Measurements from ENCODE around the gene PTPA.

PTPA gene

DNA sequence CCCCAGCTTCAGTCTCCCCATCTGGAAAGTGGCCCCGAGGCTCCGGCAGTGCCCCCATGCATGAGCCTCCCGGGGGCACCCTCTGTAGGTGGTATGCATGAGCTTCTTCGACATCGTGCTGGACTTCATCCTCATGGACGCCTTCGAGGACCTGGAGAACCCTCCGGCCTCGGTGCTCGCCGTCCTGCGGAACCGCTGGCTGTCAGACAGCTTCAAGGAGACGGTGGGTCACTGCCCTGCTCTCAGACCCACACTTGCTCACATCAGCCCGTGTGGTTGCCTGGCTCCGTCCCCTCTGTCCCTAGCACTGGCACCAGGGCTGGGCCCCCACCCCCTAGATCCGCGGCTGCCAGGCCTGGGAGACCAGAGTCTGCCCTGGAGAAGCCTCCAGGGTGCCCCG lies 43.1 kb upstream of the PTPA start:
- H3K4me1 ChIP-seq (ENCODE audit: control insufficient read depth, insufficient read depth, low read length): no peaks in the 10 kb centered on the region
- H3K27ac ChIP-seq (ENCODE audit: extremely low read depth, low read depth, low read length): no peak overlapping the region
- ChIA-PET CTCF (no interaction called here), POLR2A (interaction anchor here (4.4 kb wide), 1 partner anchor 13 kb away, joined by 16 read pairs; the partner anchor contains the start of gene DOLPP1)
- H3K9me3 ChIP-seq (ENCODE audit: control insufficient read depth, insufficient read depth, low read depth, low read length): no peaks in the 10 kb centered on the region
- H3K4me3 ChIP-seq (ENCODE audit: low read depth, low read length): no peak overlapping the region
- no peak for TF ChIP-seq WT1 (tag by site-specific recombination; IDR thresholded peaks at IDR 0.05)
- TF ChIP-seq MZF1 (tag by site-specific recombination; IDR thresholded peaks at IDR 0.05; ENCODE audit: borderline replicate concordance): no peak
- no peak for TF ChIP-seq ZFP69B (tag by site-specific recombination; IDR thresholded peaks at IDR 0.05)
- TF ChIP-seq, protein P1, sequence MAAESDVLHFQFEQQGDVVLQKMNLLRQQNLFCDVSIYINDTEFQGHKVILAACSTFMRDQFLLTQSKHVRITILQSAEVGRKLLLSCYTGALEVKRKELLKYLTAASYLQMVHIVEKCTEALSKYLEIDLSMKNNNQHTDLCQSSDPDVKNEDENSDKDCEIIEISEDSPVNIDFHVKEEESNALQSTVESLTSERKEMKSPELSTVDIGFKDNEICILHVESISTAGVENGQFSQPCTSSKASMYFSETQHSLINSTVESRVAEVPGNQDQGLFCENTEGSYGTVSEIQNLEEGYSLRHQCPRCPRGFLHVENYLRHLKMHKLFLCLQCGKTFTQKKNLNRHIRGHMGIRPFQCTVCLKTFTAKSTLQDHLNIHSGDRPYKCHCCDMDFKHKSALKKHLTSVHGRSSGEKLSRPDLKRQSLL (tag by site-specific recombination; IDR thresholded peaks at IDR 0.05): no peak
- no peak for TF ChIP-seq ZBTB1 (tag by site-specific recombination; IDR thresholded peaks at IDR 0.05)
- TF ChIP-seq BCL11B (tag by site-specific recombination; IDR thresholded peaks at IDR 0.05; ENCODE audit: low read depth): no peak
- TF ChIP-seq ZNF530 (tag by site-specific recombination; IDR thresholded peaks at IDR 0.05; ENCODE audit: low read depth): no peak
- no peak for TF ChIP-seq ZNF112 (tag by site-specific recombination; IDR thresholded peaks at IDR 0.05)
- no peak for TF ChIP-seq OSR2 (tag by site-specific recombination; IDR thresholded peaks at IDR 0.05)
- no peak for TF ChIP-seq ZBTB8A (tag by site-specific recombination; IDR thresholded peaks at IDR 0.05)
- TF ChIP-seq, protein P2, sequence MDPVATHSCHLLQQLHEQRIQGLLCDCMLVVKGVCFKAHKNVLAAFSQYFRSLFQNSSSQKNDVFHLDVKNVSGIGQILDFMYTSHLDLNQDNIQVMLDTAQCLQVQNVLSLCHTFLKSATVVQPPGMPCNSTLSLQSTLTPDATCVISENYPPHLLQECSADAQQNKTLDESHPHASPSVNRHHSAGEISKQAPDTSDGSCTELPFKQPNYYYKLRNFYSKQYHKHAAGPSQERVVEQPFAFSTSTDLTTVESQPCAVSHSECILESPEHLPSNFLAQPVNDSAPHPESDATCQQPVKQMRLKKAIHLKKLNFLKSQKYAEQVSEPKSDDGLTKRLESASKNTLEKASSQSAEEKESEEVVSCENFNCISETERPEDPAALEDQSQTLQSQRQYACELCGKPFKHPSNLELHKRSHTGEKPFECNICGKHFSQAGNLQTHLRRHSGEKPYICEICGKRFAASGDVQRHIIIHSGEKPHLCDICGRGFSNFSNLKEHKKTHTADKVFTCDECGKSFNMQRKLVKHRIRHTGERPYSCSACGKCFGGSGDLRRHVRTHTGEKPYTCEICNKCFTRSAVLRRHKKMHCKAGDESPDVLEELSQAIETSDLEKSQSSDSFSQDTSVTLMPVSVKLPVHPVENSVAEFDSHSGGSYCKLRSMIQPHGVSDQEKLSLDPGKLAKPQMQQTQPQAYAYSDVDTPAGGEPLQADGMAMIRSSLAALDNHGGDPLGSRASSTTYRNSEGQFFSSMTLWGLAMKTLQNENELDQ (tag by site-specific recombination; IDR thresholded peaks at IDR 0.05; ENCODE audit: low read depth): no peak
- no peak for TF ChIP-seq ZBTB7A (tag by site-specific recombination; IDR thresholded peaks at IDR 0.05; ENCODE audit: low read depth)
- TF ChIP-seq ZNF704 (tag by site-specific recombination; IDR thresholded peaks at IDR 0.05): no peak
- no peak for TF ChIP-seq ZNF654 (tag by site-specific recombination; IDR thresholded peaks at IDR 0.05; ENCODE audit: low read depth)
- no peak for TF ChIP-seq RBAK (tag by site-specific recombination; IDR thresholded peaks at IDR 0.05)
- TF ChIP-seq ZNF221 (tag by site-specific recombination; IDR thresholded peaks at IDR 0.05; ENCODE audit: borderline replicate concordance): no peak
- TF ChIP-seq ZNF350 (tag by site-specific recombination; IDR thresholded peaks at IDR 0.05): no peak
- no peak for TF ChIP-seq ZNF518A (tag by site-specific recombination; conservative IDR thresholded peaks at IDR 0.05; ENCODE audit: low read depth)
- TF ChIP-seq, protein P3, sequence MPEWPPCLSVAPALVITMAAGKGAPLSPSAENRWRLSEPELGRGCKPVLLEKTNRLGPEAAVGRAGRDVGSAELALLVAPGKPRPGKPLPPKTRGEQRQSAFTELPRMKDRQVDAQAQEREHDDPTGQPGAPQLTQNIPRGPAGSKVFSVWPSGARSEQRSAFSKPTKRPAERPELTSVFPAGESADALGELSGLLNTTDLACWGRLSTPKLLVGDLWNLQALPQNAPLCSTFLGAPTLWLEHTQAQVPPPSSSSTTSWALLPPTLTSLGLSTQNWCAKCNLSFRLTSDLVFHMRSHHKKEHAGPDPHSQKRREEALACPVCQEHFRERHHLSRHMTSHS (tag by site-specific recombination; IDR thresholded peaks at IDR 0.05): no peak
- no peak for TF ChIP-seq ZNF335 (tag by site-specific recombination; conservative IDR thresholded peaks at IDR 0.05)
- peaks cover 4 to 54% of the 10 kb centered on the region in 2 experiments; a peak in 2 of 3 replicates for H3K36me3 ChIP-seq (ENCODE audit: control insufficient read depth in 2 of 2, insufficient read depth in 1 of 2, low read length in 2 of 2)

Measured in HEK293 (cell line).